Measurements from ENCODE around the gene AOX1.
A peak's percentile ranks its signal among the peaks of the same experiment; 100 is the strongest.
"Not testable (repeated sequence)": the region's sequence is repeated elsewhere in the genome, so short reads cannot be mapped to it uniquely, and the experiment has no call there.

The AOX1 gene

DNA sequence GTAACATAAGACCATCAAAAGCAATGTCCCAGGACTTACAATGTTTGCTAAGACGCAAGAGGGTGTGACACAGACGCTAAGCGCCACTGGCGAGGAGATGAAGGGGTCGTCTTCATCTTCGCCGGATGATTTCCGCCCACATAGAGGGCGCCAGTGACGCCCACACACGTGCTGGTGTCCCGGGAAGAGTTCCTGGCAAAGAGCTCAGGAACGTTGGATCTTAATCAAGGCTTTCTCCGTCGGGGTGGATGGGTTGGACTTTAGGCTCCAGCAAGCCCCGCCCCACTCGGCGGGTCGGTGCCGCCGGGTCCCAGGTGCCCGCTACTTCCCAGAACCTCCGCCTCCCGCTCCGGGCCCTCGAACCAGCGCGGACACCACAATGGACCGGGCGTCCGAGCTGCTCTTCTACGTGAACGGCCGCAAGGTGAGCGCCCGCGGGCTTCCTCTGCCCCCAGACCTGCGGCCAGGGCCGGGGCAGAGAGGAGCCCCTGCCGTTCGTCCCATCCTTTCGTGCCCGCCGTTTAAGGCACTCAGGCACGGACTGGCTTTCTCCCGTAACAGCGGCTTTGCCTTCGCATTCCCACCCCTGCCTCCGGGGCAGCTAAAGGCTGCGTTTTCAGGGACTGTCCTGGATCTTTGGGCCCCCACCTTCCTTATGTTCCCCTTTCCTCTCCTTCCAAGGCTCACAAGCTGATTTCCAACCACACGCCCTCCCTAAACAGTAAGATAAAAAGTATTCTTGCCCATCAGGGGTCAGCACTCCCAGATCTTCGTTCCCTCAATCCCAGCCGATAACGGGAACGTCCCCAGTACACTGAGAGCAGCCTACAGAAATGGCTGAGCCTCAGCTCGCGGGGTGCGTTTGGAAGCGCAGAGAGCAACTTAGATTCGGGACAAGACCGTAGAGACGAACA is at the start of gene AOX1:
Gene AOX1 (plus strand): TSS at position 285 of the 914 bp plus-strand sequence. CDS start 95 bp downstream, at position 380.
- peak; percentile 75 for DNase-seq

DNA sequence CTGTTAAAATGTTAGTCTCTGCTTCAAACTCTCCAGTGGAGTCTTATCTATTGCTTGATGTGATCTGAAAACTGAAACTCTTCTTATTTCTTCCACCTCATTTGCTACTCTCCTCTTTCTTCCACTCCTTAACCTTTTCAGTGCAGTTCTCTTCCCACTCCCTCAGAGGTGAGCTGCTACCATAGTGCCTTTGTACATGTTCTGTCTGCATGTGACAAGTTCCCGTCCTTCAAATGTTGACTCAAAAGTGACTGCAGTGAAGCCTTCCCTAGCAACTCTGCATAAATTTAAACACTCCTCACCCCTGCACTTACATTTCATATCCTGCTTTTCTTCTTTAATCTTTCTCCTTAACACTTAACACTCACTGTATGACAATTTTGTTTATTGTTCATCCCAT is 47.7 kb upstream of the AOX1 start:
- no peak for DNase-seq

DNA sequence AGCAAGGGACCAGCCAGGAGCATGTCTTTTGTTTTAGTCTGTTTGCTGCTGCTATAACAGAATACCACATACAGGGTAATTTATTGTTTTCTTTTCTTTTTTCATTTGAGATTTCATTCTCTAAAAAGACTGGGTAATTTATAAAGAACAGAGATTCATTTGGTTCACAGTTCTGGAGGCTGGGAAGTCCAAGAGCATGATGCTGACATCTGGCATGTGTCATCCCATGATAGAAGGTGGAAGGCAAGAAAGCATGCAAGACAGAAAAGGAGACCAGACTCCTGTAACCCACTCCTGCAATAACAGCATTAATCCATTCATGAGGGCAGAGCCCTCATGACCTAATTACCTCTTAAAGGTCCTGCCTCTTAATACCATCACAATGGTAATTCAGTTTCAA is 45.0 kb upstream of the AOX1 start:
- no peak for DNase-seq

DNA sequence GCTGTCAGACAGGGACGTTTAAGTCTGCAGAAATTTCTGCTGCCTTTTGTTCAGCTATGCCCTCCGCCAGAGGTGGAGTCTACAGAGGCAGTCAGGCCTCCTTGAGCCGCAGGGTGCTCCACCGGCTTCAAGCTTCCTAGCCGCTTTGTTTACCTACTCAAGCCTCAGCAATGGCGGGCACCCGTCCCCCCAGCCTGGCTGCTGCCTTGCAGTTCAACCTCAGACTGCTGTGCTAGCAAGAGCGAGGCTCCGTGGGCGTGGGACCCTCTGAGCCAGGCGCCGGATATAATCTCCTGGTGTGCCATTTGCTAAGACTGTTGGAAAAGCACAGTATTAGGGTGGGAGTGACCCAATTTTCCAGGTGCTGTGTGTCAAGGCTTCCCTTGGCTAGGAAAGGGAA is 19.2 kb upstream of the AOX1 start:
- DNase-seq, result not testable (repeated sequence)

DNA sequence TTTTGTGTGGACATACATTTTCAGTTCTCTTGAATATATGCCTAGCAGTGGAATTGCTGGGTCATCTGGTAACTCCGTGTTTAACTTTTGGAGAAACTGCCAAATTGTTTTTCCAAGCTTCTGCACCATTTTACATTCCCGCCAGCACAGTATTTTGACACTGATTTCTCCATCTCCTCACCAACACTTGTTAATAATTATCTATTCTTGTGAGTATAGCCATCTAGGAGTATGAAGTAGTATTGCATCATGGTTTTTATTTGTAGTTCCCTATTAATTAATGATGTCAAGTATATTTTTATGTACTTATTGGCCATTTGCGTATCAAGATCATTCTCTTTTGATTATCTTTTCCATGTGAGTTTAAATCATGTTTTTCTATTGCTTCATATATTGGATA is 17.9 kb upstream of the AOX1 start:
- no peak for DNase-seq

DNA sequence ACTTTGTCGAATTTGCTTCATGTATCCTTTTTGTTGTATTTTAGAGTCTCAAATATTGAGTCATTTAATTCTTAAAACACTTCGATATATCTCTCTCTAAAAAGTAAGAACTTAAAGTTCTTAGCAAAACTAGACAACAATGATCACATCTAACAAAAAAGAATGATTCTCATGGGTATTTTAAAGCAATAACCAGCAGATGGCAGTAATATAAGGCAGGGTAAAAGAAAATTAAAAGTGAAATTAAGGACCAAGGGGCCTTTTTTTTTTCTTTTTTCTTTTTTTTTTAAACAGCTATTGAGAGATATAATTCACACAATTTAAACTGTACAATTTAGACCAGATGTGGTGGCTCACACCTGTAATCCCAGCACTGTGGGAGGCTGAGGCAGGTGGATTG is 9.9 kb upstream of the AOX1 start:
- peak; percentile 18 for DNase-seq

DNA sequence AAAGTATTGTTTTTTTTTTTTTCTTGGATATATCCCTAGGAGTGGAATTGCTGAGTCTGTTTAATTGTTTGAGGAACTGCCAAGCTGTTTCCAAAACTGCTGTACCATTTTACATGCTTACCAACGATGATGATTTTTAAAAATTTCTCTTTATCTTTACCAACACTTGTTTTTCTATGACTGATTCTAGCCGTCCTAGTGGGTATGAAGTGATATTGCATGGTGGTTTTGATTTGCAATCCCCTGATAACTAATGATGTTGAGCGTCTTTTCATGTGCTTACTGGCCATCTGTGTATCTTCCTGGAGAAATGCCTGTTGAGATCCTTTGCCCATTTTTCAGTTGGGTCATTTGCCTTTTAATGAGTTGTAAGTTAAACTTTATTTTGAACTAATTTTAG is 8.8 kb upstream of the AOX1 start:
- DNase-seq, result no peak

DNA sequence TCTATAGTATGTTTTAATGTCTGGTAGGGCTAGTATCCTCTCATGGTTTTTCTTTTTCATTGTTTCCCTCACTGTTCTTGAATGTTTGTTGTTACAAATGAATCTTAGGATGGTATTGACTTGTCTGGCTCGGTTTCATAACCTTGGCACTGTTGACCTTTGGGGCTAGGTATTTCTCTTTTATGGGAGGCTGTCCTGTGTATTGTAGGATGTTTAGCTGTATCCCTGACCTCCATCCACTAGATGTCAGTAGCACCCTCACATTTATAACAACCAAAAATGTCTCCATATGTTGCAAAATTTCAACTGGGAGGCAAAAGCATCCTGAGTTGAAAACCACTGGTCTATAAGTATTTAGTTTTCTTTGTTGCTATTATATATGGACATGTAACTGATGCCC is 7.0 kb upstream of the AOX1 start:
- peak; percentile 42 for DNase-seq

DNA sequence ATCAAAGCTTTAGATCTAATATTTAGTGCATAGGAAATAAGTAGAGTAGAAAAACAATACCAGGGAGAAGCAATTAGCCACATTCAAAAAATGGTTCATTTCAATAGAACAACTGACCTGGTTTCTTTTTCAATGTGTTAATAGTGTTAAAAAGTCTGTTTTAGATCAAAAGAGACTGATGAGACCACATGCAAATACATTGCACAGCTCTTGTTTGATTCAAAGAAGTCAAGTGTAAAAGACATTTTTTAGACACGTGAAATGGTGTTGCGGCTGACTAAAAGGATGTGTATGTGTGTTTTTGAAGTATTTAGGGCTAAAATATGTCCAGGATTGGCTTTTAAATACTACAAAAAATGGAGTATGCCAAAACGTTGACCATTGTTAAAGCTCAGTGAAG is 1.2 kb upstream of the AOX1 start:
- no peak for DNase-seq

DNA sequence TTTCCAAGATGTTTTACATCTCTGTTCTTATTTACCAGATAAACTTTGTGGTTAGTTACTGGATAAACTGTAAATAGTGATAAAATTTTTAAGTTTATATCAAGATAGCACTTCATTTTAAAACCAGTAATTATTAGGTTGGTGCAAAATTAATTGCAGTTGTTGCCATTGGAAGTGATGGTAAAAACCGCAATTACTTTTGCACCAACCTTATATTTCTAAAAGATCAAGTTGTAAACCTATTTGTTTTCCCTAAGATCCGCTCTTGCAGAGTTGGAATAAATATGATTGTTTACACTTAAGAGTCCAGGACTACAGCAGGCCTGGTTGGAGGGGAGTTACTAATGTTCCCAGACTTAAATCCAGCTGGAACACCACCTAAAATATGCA is 479 bp upstream of the AOX1 start:
- DNase-seq, result no peak

DNA sequence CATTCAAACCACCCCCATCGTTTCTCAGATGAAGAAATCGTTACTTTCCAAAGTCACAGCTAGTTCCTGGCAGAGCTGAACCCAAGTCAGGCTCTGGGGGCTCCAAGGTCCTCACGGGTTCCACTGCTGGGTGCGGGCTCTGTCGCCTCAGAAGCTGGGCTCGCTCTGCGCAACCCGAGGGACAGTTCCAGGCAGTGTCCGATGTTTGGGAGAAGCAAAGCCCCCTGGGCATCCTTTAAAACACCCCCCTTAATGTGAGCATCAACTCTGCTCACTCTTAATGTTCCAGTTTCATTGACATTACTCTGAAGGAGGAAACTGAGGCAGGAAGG is 796 bp downstream of the AOX1 start:
- no peak for DNase-seq

DNA sequence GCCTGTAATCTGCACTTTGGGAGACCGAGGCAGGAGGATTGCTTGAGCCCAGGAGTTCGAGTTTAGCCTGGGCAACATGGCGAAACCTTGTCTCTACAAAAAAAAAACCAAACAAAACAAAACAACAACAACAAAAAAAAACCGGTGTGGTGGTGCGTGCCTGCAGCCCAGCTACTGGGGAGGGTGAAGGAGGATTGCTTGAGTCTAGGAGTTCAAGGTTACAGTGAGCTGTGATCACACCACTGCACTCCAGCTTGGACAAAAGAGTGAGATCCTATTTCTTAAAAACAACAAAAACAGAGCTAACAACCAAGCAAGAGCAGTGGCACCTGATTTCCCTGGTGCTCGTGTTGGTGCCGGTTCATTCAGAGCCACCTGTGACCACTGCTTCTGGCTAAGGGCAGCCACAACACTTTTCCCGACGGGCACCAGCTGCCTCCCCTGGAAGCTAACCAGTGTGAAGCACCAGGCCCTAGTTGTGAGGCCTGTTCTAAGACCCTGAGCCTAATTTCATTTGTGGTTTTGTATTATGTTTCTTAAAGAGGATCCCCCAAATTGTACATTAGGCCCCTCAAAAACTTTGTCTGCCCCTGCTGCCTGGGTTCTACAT is 1.3 kb downstream of the AOX1 start:
- no peak for DNase-seq

DNA sequence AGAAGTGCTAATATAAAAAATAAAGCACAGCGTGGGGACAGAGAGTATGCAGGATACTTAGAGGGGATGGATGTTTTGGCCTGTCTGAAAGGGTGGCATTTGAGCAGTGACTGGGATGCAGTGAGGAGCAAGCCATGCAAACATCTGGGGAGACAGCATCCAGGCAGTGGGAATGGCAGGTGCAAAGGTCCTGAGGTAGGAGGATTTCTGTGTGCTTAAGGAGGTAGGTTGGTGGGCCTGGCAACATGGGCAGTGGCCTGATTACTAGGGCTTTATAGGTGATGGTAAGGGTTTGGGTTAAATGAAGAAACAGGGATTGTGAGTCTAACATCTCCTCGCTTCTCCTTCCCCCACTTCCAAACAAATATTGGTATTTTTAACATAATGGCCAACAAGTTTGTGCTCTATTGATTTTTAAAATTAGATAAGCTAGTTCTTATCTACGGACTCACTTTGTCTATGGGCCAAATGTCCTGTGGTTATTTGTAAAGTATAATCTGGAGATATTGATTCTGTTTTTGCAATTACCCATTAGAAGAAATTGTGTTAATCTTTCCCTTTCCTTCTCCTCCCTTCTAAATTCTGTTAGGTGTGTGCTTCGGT is 2.4 kb downstream of the AOX1 start:
- DNase-seq, result no peak

DNA sequence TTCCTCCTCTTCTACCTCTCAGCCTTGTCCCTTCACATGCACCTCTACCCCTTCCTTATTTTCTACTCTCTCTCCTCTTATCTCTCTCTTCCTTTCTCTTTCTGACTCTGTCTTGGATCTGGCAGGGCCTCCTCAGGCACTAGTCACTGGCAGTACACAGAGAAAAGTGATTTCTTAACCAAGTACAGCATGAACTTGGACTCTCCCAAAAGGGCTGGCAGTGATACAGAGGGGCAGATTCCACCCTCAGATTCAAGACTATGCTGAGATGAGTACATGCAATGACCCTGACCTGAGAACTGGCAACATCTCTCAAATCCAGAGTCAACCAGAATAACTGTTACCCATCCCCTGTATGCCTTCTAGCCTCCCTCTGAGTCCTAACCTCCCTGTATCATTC is 4.3 kb downstream of the AOX1 start:
- peak; percentile 42 for DNase-seq

DNA sequence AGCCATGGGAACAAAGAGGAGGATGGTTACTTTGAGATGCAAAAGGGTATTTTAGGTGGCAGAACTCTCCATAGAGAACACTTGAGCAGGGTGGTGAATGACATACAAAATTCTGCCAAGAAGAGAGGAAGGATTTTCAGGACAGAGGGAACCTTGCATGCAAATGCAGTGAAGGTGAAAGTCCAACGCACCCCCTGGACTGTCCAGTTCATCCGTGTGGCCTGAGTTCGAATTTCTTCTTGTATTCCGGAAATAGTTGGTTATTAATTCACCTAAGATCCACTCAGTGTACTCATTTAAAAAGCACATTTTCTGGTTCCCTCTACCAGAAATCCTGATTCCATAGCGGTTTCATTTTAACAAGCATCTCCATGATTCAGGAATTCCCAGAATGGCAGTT is 5.5 kb downstream of the AOX1 start:
- DNase-seq, result no peak

DNA sequence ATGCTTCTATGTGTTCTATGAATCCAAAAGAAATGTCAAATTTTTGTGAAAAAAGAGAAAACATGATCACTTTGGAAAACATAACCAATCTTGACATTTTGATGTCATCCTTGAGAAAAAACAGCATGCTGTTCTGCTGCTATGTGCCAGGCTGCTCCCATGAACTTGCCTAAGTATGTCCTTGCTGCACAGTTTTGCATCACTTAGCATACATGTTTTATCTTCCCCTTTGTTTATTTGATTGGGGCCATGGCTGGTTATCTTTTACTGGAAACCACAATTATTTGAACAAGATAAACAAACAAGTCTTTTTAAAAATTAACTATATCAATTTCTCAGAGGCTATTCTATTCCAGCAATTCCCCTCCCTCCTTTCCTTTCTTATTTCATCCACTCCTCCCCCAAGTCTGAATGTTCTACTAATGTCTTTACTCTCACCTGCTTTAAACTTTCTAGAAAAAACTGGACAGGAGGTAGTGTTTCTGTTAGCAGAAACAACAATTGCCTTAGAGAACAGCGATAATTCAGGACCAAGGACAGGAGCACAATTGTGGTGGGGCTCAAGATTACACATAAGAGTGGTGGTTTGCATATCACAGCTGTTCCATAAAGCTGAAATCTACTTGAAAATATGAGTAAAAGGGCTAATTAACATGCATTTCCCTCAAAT is 6.7 kb downstream of the AOX1 start:
- no peak for DNase-seq

DNA sequence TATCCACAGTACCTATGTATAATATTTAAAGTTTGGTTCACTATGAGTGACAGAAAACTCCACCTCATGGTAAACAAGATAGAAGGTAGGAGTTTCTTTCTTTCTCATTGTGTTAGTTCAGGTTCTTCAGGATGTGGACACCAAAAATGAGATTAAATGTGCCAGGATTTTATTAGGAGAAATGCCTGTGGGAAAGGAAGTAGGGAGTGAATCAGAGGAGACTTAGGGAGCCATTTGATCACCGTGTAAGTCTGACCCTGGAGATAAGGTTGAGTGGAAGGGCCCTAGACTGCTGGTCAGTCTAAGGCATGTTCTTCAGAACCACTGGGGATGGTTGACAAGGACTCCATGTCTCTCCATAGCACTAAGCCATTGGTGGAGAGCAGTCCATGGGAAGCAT is 8.1 kb downstream of the AOX1 start:
- no peak for DNase-seq

DNA sequence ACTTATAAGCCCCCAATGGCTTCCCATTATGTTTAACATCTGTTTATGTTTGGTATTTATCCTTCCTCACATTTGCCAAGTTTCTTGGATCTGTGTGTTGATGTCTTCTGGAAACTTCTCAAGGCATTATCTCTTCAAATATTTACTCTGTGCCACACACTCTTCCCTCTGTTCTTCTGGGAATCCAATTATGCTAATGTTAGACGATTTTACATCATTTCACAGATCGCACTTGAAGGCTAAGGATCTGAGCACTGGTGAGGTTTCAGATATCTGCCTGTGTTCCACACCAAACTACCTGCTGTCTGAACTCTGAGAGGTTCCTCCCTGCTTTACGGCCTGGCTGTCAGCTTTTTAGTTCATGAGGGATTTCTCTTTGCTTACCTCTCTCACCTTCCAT is 10.1 kb downstream of the AOX1 start:
- DNase-seq, result no peak

DNA sequence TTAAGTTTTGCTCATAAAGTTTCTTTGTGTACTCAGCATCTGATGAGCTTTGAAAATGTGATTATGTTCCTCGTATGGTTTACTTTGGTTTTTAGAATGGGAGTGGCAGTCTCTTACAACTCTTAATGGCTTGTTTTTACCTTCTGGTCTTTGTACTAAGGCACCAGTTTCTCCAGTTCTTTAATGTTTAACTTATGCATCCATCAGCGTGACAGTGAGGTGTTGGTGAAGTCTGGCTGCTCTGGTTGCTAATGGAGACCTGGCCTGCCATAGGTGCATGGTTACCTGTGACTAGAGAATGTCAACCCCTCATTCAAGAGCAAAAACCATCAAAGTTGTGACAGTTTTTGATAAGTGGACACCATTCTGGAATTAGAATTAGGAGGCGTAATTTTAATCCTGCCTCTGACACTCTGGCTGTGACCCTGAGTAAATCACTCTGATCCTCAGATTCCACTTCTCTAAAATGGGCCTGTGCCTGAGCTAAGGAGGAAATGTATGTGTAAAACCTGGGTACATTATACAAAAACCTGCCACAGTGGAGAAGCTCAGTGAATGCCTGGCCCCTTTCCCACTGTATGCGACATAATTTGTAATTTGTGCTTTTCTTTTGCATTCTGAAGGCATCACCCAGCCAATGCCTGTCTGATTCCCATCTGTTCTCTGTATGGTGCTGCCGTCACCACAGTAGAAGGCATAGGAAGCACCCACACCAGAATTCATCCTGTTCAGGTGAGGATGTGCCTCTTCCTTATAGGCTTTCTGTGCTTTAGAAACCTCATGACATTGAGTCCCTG is 11.2 kb downstream of the AOX1 start:
- no peak for DNase-seq

DNA sequence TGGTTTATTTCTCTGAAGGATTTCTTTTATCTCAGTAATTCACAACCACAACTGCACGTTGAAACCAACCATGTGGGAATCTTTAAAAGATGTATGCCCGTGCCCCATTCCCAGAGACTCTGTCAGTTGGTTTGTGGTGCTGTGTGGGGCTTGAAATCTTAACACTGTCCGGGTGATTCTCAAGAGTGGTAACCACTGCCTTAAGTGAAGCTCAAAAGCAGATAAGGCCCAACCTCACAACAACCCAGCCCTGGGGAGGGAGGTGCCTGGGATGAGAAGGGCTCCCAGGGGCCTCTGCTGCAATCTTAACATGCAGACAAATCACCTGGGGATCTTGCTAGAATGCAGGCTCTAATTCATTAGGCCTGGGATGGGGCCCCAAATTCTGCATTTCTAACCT is 13.4 kb downstream of the AOX1 start:
- DNase-seq, result no peak

DNA sequence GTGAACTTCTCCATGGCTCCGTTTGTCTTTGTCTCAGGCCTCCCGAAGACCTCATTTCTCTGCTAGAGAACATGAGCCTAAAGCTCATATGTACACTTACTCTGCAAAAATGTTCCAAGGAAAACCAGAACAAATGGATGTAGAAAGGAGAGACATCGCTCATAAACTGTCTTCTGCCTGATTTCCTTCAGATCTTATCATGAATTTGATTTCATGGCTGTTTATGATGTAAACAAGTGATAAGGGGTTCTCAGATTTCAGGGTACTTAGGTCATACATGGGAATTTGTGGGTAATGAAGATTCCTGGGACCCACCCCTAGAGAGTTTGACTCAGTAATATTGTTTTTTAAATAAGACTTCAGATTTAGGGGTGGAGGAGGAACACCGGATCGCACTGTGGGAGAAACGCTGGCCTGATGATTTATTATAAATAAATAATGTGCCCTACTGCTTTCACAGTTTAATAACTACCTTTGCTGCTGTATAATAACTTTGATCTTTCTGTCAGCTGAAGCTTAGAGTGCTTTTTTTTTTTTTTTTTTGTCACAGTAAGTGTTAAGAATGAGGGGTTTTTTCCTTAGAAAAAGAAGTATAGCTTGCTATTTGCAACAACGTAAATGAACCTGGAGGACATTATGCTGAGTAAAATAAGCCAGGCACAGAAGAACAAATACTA is 14.9 kb downstream of the AOX1 start:
- no peak for DNase-seq

DNA sequence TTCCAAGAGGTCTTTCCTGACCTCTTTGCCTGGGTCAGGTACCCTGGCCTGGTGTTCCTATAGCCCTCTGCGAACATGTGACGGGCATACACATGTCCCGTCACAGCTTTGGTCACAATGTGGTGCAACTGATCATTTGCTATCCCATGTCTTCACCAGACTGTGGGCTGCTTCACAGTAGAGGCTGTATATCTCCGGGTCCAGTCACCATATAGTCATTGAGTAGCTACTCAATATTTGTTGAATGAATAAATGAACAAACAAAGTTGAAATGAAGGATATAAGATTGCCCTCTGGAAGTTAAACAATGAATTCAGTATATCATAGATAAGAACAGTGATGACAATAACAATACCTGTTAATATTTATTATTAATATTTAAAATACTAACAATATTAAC is 16.8 kb downstream of the AOX1 start:
- no peak for DNase-seq

Measured in HCEC 1CT (cell line).